HG02642 (cell line): ENCODE results near the gene CNTF.

ENCODE experiments used
- ATAC-seq: cut with Tn5 transposase; IDR thresholded peaks from one replicate; pipeline ENCODE4 v1.9.1; 2021; ENCODE audit warnings: mild to moderate bottlenecking; ENCODE audit not compliant: unreplicated experiment, poor library complexity

Gene CNTF

DNA sequence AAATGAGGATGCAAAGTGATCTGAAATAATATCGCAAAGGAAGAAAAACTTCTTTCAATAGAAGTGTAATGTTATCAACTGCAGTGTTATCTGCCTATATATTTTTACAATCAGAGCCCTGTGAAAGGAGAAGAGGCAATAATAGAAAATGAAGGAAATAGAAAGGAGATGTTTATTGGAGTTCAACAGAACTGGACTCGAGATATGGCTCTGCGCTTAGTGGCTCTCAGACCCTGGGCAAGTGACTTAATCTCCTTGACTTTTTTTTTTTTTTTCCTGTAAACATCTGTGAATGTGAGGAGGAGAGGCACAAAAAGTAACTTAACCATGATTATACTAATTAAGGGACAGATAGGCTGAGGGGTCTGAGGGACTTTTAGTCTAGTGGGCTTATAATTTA lies 18.9 kb downstream of the CNTF start:
- no peak for ATAC-seq

DNA sequence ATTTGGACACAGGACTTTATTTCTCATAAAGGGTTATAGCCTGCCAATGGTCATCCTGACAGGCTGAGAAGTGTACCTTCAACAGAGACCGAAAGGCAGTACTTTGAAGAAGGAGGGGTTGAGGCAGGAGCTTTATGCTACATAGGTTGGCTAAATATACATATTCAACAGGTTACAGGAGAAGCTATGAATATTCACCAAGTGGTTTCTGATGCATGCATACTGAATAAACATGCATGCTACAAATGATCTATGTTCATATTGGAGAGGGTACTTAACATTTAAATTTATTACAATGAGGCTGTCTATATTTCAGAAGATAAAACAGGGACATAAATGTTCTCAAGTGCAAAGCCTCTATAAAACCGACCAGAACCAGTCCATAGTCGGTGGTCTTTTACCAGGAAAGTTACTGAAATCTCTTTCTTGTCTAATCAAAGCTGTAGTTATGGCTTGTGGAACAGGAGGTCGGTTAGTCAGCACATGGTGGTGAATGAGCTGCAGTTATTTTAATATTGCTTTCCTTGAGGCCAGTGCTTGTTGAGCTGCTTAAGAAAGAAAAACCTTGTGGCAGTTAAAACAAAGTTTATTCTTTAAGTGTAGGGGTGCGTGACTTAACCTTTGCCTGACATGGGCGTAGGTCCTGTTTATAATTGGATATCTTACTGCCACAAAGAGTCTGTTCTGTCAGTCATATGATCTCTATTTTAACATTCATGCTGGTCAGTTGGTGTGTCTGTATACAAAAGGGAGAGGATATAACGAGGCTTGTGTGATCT lies 19.5 kb downstream of the CNTF start:
- no peak for ATAC-seq

DNA sequence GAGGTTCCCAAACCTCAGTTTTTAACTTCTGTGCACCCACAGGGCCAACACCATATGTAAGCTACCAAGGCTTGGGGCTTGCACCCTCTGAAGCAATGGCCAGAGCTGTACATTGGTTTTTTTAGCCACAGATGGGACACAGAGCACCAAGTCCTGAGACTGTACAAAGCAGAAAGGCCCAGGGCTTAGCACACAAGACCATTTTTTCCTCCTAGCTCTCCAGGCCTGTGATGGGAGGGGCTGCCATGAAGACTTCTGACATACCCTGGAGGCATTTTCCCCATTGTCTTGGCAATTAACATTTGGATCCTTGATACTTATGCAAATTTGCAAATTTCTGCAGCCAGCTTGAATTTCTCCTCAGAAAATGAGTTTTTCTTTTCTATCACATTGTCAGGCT lies 23.4 kb downstream of the CNTF start:
- no peak for ATAC-seq

DNA sequence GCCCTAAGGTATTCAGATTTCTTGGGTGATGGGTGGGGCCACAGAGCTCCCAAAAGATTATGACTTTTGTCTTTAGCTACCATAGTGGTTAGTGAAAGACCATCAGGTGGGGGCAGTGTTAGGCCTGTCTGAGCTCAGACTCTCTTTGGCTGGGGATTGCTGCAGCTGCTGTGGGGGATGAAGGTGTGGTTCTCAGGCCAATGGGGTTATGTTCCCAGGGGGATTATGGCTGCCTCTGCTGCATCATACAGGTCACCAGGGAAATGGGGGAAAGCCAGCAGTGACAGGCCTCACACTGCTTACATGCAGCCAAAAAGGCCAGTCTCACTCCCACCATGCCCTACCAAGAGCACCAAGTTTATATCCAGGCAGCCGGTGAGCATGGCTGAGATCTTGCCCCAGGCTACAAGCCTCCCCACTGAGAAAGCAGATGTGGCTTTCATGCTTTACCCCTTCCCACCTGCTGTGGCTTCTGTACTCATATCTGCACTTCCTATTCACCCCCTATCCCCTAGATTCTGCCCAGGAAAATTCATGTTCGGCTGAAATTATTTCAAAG lies 24.8 kb downstream of the CNTF start:
- ATAC-seq: peak; percentile 90

DNA sequence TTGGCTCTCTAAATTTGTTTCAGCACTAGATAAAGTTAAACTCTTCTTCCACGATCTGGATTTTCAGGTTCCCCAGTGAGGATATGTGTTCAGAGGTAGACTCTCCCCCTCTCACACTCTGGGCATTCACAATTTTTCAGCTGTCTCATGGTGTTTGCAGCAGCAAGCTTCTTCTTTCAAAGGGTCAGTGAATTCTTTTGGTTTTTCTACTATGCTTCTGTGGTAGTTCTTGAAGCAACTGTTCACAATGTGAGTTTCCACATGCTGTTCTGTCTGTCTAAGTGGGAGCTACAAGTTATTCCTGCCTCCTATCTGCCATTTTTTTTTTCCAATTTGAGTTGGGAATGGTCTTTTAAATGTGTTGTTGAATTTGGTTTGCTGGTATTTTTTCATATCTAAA lies 25.4 kb downstream of the CNTF start:
- no peak for ATAC-seq

DNA sequence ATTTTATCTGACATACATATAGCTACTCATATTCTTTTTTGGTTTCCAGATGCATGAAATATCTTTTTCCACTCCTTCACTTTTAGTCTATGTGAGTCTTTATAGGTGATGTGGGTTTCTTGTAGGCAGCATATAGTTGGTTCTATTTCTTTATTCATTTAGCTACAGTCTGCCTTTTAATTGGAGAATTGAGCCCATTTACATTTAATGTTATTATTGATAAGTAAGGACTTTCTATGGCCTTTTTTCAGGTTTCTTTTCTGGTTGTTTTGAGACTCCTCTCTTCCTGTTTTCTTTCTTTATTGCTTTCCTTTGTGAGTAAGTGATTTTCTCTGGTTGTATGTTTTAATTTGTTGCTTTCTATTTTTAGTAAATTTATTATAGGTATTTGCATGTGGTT lies 27.2 kb downstream of the CNTF start:
- ATAC-seq: no peak

DNA sequence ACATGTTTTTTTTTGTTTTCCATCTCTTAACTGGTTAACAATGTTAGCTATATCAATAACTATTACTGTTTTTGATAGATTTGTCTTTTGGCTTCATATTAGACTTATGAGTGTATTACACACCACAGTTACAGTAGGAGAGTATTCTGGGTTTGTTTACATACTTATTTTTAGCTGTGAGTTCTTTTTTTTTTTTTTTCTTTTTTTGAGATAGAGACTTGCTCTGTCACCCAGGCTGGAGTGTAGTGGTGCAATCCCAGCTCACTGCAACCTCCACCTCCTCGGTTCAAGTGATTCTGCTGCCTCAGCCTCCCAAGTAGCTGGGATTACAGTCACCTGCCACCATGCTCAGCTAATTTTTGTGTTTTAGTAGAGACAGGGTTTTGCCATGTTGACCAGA lies 28.0 kb downstream of the CNTF start:
- no peak for ATAC-seq

DNA sequence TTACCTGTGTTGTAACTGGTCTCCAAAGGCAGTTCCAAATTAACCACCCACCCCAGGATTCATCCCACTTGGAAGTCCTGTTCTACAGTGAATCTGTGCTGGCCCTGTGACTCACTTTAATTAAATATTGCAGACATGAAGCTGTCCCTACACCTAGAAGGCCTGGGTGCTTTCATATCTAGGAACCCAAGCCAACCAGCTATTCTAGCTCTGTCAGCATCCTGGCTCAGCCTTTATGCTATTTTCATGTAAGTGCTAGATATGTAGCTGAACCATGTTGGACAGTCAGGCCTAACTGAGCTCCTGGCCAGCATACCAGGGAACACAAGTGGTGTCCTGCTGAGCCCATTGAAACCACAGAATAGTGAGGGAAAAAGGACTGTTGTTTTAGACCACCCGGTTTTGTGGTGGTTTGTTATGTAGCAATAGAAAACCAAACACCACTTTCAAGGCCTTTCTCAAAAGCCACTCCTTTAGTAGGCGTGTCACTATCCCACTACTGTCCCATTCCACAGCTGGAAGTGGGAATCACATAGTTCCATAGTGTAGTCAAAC lies 30.3 kb downstream of the CNTF start:
- no peak for ATAC-seq

DNA sequence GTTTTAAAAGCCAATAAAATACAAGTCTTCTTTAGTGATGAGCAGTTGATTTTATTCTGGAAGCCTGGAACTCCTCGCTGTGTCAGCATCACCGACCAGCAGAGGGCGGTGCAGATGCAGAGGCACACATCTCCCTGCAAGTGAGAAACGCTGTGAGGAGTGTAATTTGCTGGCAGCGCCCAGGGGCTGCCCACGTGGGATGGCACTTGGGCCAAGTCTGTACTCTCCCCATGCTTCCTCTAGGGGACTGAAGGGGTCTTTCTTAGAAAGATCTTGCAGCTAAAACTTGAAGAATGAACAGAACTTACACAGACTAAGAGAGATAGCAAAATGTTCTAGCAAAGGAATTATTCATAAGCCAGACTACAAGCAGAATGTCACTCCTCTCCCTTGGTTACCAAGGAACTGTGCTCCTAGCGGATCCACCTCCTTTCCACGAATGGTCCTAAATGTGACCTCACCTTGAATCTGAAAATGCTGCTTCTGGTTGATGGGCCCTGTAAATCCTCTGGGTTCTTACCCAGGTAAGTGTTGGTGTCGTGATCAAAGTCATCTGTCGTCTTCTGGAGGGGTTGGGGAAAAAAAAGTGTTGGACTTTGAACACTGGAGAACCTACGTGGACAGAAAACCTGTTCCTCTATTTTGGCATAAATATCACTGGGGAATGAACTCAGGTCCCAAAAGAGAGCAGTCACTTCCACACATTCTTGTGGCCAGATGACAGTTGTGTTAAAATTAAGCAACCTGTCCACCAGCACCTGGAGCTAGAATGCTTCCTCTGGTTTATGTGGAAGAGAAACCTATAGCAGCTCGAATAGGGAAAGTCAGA lies 31.8 kb downstream of the CNTF start:
- ATAC-seq: peak; percentile 95

DNA sequence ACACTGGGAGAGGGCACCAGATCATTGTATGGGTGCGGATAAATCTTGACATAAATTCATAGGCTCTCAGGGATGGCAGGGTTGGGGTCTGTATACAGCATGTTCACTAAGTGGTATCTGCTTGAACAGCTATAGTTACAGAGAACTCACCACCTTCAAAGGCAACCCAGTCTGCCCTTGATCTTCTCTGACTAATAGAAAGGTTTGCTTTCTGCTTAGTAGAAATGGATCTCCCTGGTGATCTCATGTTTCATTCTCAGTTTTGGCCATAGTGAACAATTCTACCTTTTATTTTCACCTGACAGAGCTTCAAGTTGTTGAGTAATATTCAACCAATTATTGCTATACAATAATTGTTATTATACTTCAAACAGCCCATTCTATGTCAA lies 32.4 kb downstream of the CNTF start:
- ATAC-seq: no peak

DNA sequence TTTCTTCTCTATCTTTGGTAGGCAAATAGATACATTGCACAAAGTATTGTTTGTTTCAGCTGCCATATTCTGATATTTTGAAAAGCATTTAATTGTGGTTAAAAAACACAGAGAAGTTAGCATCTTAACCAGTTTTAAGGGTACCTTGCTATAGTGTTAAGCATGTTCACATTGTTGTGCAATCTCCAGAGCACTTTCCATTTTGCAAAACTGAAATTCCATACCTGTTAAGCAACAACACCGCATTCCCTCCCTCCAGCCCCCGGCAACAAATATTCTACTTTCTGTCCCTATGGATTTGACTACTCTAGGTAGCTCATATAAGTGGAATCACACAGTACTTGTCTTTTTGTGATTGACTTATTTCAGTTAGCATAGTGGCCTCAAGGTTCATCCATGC lies 33.9 kb downstream of the CNTF start:
- no peak for ATAC-seq

DNA sequence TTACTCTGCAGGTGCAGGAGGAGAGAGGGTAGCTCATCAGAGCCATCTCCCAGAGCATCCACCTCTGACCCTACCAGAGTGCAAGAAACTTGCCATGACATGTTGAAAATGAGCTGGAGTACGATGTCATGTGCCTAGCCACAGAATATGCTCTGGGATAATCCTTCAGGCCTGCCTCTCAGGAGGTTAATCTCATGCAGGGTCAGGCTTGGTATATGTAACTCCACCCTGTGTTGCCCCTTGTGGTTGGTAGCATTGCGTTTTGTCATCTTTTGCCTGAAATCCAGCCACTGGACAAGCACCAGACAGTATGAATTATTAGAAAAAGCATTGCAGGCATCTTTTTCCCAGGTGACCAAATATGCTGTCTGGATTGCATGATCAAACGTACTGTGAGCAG lies 36.2 kb downstream of the CNTF start:
- no peak for ATAC-seq

DNA sequence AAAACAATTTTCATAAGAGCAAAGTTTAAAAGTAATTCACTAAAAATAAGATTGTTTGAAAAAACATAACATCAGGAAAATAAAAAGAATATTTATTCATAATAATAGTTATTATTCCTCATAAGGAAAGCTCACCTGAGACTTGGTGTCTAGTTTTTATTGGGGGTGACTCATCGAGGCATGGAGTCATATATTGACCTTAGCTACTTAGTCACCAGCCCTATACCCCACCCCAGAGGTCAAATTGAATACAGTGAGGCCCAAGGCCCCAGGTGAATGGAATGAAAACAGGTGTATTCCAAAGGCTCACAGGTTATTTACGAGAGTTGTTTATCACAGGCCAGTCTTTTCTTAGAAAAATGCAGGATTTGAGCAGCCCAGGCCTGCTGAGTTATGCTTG lies 36.9 kb downstream of the CNTF start:
- ATAC-seq: no peak

DNA sequence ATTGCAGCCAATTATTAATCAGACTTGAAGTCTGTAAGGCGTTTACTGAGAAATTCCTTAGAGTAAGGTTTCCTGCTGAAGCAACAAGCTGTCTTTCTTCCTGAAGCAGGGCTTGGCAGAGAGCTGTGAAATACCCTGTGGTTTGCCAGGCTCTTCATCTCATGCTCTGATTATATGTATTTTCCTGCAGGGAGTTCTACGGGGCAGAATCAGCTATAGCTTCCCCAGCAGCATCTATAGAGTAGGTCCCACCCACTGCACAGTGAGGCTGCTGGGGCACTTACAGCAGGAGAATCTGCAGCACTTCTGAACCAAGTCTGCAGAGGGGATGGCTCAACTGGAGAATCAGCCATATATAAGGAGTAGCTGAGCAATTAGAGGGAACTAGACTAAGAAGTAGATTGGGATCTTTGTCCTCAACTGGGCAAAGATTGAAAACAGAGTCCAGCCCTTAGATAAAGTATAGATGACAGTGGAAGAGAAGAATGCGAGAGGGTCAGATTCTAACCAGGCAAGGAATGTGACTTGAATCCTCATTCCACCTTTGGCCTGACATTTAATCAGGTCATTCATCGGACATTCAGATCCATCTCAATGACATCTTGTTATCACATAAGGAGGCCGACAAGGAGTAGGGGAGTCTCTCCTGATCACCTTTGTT lies 37.6 kb downstream of the CNTF start:
- no peak for ATAC-seq

DNA sequence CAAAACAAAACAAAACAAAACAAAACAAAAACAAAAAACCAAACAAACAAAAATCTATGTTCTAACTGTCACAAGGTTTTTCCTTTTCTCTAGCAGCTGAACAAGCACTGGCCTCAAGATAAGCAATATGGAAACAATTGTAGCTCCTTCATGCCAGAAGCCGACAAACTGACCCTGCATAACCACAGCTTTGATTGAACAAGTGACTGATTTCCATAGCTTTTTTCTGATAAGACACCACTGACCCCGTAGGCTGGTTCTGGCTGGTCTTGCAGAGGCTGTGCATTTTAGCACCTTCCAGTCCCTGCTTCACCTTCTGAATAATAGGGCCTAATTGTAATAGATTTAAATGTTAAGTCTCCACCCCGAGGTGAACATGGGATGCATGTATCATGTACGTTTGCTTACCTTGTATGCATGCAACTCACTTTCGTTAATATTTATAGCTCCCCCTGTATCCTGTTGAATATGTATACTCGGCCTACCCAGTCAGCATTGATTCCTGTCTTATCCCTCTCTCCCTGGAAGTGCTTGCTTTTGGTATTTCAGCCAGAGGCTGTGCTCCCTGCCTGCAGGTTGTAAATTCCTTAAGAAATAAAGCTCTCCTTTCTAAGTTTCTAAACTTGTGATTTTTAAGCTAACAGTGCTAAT lies 49.6 kb downstream of the CNTF start:
- ATAC-seq: no peak

DNA sequence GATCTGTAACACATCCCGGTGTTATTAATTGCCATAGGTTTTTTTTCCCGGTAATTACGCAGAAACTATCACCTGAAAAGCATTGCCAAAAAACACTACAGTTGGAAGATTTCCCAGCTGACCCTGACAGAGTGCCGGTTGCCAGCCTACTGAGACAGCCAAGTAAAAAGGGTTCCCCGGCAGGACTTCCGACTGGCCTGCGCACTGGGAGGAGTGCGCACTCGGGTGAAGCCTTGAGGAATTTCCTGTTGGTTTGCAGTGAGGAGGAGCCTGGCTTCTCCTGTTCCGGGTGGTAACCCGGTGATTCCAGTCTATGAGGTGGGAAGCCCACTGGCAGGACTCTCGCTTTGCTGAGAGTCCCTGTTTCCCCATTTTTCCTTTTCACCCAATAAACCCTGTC lies 52.1 kb downstream of the CNTF start:
- ATAC-seq: no peak
